H1 (cell line): ENCODE measurements around the gene SHMT2. TPM values are rescaled to one million over a fixed set of nuclear protein-coding genes. Genes with fewer than 3 reads are reported as not detected.

ENCODE experiments used
- CTCF ChIA-PET: fragments of 300-600 bp; sonication (Branson Sonifier 250); formaldehyde crosslinking; loops from one replicate; lab custom pipeline; 2021; ENCODE audit not compliant: partially characterized antibody; lab: Charles Lee
- POLR2A ChIA-PET: fragments of 300-600 bp; sonication (Branson Sonifier 250); formaldehyde crosslinking; loops from one replicate; lab custom pipeline; 2021; ENCODE audit warnings: inconsistent platforms; ENCODE audit not compliant: partially characterized antibody; lab: Charles Lee
- DNase-seq, 2 experiments: peaks; one replicate each; pipeline versions ENCODE4 v3.0.0 to v3.0.0-alpha.2; 2010 to 2022; ENCODE audit warnings: low spot score in 2 of 2, low read depth in 1 of 2, mixed read lengths in 1 of 2
- FAIRE-seq: peaks from 2 replicates; lab custom pipeline; 2011; peaks lifted over from hg19 to GRCh38; lab: Jason Lieb, UNC
- H2AFZ ChIP-seq: 2 replicates; pipeline ENCODE4 v1.8.1; 2012; ENCODE audit warnings: low read length, inconsistent platforms
- H2AK5ac ChIP-seq: 2 replicates; pipeline ENCODE4 v1.6.1; 2013; ENCODE audit warnings: low read depth, low read length
- H2BK120ac ChIP-seq: replicated peaks from 2 replicates; pipeline ENCODE3; 2013; ENCODE audit warnings: low read depth, low read length, inconsistent platforms
- H2BK12ac ChIP-seq: 2 replicates; pipeline ENCODE4 v1.6.1; 2013; ENCODE audit warnings: low read depth, low read length
- H2BK15ac ChIP-seq: 2 replicates; pipeline ENCODE4 v1.6.1; 2013; ENCODE audit warnings: low read length
- H2BK20ac ChIP-seq: 2 replicates; pipeline ENCODE4 v1.6.1; 2013; ENCODE audit warnings: low read length
- H2BK5ac ChIP-seq: 2 replicates; pipeline ENCODE4 v1.6.1; 2013; ENCODE audit warnings: low read depth, low read length
- H3K14ac ChIP-seq: 2 replicates; pipeline ENCODE4 v1.6.1; 2013; ENCODE audit warnings: inconsistent platforms; ENCODE audit not compliant: insufficient read length
- H3K18ac ChIP-seq: 2 replicates; pipeline ENCODE4 v1.6.1; 2013; ENCODE audit warnings: low read length; ENCODE audit errors: extremely low read depth
- H3K23ac ChIP-seq: 2 replicates; pipeline ENCODE4 v1.6.1; 2013; ENCODE audit warnings: inconsistent platforms; ENCODE audit not compliant: insufficient read length
- H3K23me2 ChIP-seq: 2 replicates; pipeline ENCODE4 v1.6.1; 2013; ENCODE audit warnings: low read depth, low read length
- H3K27ac ChIP-seq: 2 replicates; pipeline ENCODE4 v1.6.1; 2011; ENCODE audit warnings: low read depth, low read length, inconsistent platforms
- H3K27me3 ChIP-seq, 4 experiments: replicated peaks in 1 of 4; 1 replicate in 1 of 4; 2 replicates in 3 of 4; pipeline versions ENCODE4 v1.6.1 to v1.8.1; 2011 to 2013; ENCODE audit warnings: low read length in 3 of 4, mild to moderate bottlenecking in 3 of 4, inconsistent platforms in 2 of 4, mixed read lengths in 2 of 4, moderate library complexity in 1 of 4; ENCODE audit not compliant: control insufficient read depth in 3 of 4, insufficient read depth in 3 of 4; ENCODE audit errors: extremely low read depth in 1 of 4
- H3K36me3 ChIP-seq, 4 experiments: 2 replicates each; pipeline versions ENCODE4 v1.6.1 to v1.8.1; 2011 to 2013; ENCODE audit warnings: mild to moderate bottlenecking in 4 of 4, low read length in 3 of 4, moderate library complexity in 2 of 4, control low read depth in 1 of 4, inconsistent platforms in 1 of 4; ENCODE audit not compliant: insufficient read depth in 4 of 4, control insufficient read depth in 2 of 4
- H3K4ac ChIP-seq: replicated peaks from 2 replicates; pipeline ENCODE3; 2013; ENCODE audit warnings: low read length, low read depth, mixed read lengths, inconsistent platforms; ENCODE audit not compliant: insufficient read length
- H3K4me1 ChIP-seq, 4 experiments: replicated peaks in 1 of 4; 1 replicate in 1 of 4; 2 replicates in 3 of 4; pipeline versions ENCODE4 v1.6.1 to v1.8.1; 2011 to 2013; ENCODE audit warnings: low read length in 3 of 4, inconsistent platforms in 2 of 4, mixed read lengths in 1 of 4; ENCODE audit not compliant: insufficient read depth in 4 of 4, control insufficient read depth in 3 of 4
- H3K4me2 ChIP-seq, 2 experiments: 2 replicates each; pipeline versions ENCODE4 v1.6.1 to v1.8.1; 2011 to 2013; ENCODE audit warnings: low read depth in 2 of 2, low read length in 2 of 2, control low read depth in 1 of 2, inconsistent platforms in 1 of 2, mild to moderate bottlenecking in 1 of 2; ENCODE audit not compliant: insufficient read depth in 1 of 2
- H3K4me3 ChIP-seq, 4 experiments: fragments of 200-600, 300-600 bp in 1 of 4; sonication (generic), shearing (Covaris generic), sonication (Bioruptor Twin) in 1 of 4; 2 replicates each; pipeline versions ENCODE4 v1.5.1 to v1.8.1; 2011 to 2016; ENCODE audit warnings: low read length in 4 of 4, low read depth in 3 of 4, control low read depth in 2 of 4, inconsistent platforms in 2 of 4, mild to moderate bottlenecking in 2 of 4, mixed read lengths in 1 of 4, moderate library complexity in 1 of 4; ENCODE audit not compliant: insufficient read depth in 2 of 4; ENCODE audit errors: extremely low read depth in 1 of 4
- H3K56ac ChIP-seq: replicated peaks from 2 replicates; pipeline ENCODE3; 2013; ENCODE audit warnings: low read depth, mild to moderate bottlenecking, mixed read lengths, low read length, inconsistent platforms; ENCODE audit not compliant: insufficient read length
- H3K79me1 ChIP-seq: 2 replicates; pipeline ENCODE4 v1.6.1; 2013; ENCODE audit warnings: low read depth, low read length, control low read depth
- H3K79me2 ChIP-seq, 2 experiments: 2 replicates each; pipeline versions ENCODE4 v1.6.1 to v1.8.1; 2012 to 2013; ENCODE audit warnings: low read length in 2 of 2, mild to moderate bottlenecking in 2 of 2, inconsistent platforms in 1 of 2; ENCODE audit not compliant: insufficient read depth in 2 of 2, control insufficient read depth in 1 of 2
- H3K9ac ChIP-seq, 4 experiments: replicated peaks in 1 of 4; 1 replicate in 1 of 4; 2 replicates in 3 of 4; pipeline versions ENCODE4 v1.6.1 to v1.8.1; 2011 to 2013; ENCODE audit warnings: low read depth in 3 of 4, low read length in 3 of 4, control low read depth in 2 of 4, mild to moderate bottlenecking in 2 of 4, moderate library complexity in 2 of 4, inconsistent platforms in 1 of 4; ENCODE audit errors: extremely low read depth in 1 of 4
- H3K9me3 ChIP-seq, 2 experiments: 2 replicates each; pipeline versions ENCODE4 v1.6.1 to v1.8.1; 2012 to 2013; ENCODE audit warnings: mild to moderate bottlenecking in 2 of 2, moderate library complexity in 2 of 2, control low read depth in 1 of 2, inconsistent platforms in 1 of 2, low read depth in 1 of 2, low read length in 1 of 2, mixed read lengths in 1 of 2; ENCODE audit not compliant: insufficient read depth in 2 of 2
- H4K20me1 ChIP-seq, 2 experiments: replicated peaks in 1 of 2; 2 replicates each; pipeline versions ENCODE3 to v1.8.1; 2011 to 2013; ENCODE audit warnings: inconsistent platforms in 2 of 2, low read length in 2 of 2, mild to moderate bottlenecking in 1 of 2; ENCODE audit not compliant: insufficient read depth in 2 of 2, control insufficient read depth in 1 of 2
- H4K5ac ChIP-seq: 2 replicates; pipeline ENCODE4 v1.6.1; 2013; ENCODE audit warnings: low read length, low read depth, mixed read lengths, inconsistent platforms; ENCODE audit not compliant: insufficient read length
- H4K8ac ChIP-seq: 2 replicates; pipeline ENCODE4 v1.8.0; 2013; ENCODE audit warnings: mild to moderate bottlenecking, moderate library complexity, low read length, inconsistent platforms; ENCODE audit not compliant: insufficient read depth; ENCODE audit errors: extremely low read depth
- H4K91ac ChIP-seq: replicated peaks from 2 replicates; pipeline ENCODE3; 2013; ENCODE audit warnings: low read length, mixed read lengths, inconsistent platforms; ENCODE audit not compliant: insufficient read length
- CEBPB ChIP-seq: IDR thresholded peaks from 2 replicates; pipeline ENCODE4 v1.6.1; 2012; ENCODE audit warnings: low read depth, low read length
- KDM5A ChIP-seq: fragments of 200-600 bp; IDR thresholded peaks from 2 replicates; pipeline ENCODE4 v1.7.1; 2012; ENCODE audit warnings: mild to moderate bottlenecking, low read length, inconsistent platforms, mixed read lengths
- POLR2A ChIP-seq, 2 experiments: IDR thresholded peaks; 1 replicate in 1 of 2; 2 replicates in 1 of 2; pipeline ENCODE4 v1.6.1; 2011; ENCODE audit warnings: low read depth in 2 of 2, low read length in 2 of 2, mild to moderate bottlenecking in 2 of 2; ENCODE audit errors: control extremely low read depth in 1 of 2
- POLR2AphosphoS5 ChIP-seq: IDR thresholded peaks from 2 replicates; pipeline ENCODE4 v1.6.1; 2011; ENCODE audit warnings: low read depth, low read length
- RNF2 ChIP-seq: fragments of 200-900, 300-1000 bp; sonication (generic); IDR thresholded peaks from 2 replicates; pipeline ENCODE4 v1.7.1; 2016; ENCODE audit warnings: borderline replicate concordance, low read depth, mild to moderate bottlenecking, antibody characterized with exemption, low read length; ENCODE audit not compliant: poor library complexity, severe bottlenecking; ENCODE audit errors: missing control alignments
- SIRT6 ChIP-seq: IDR thresholded peaks from one replicate; pipeline ENCODE4 v1.7.1; 2012; ENCODE audit warnings: low read length, inconsistent platforms
- SIX5 ChIP-seq: IDR thresholded peaks from 2 replicates; pipeline ENCODE4 v1.6.1; 2011; ENCODE audit warnings: mild to moderate bottlenecking, low read depth, low read length
- SP4 ChIP-seq: IDR thresholded peaks from 2 replicates; pipeline ENCODE4 v1.6.1; 2012; ENCODE audit warnings: low read length, inconsistent platforms
- TAF7 ChIP-seq: optimal IDR thresholded peaks from 2 replicates; pipeline ENCODE3; 2011; ENCODE audit warnings: low read depth, mild to moderate bottlenecking, inconsistent platforms, low read length, moderate library complexity, borderline replicate concordance
- WGBS, 2 experiments: shearing (Covaris generic) in 1 of 2; methylation state at CpG; one replicate each; pipeline versions ENCODE4 v1.1.6 to v1.1.7; 2013 to 2015; ENCODE audit warnings: low lambda C conversion rate in 2 of 2, mixed read lengths in 2 of 2, inconsistent platforms in 1 of 2, low coverage in 1 of 2, missing lambda C conversion rate in 1 of 2; ENCODE audit not compliant: insufficient replicate concordance in 2 of 2, insufficient coverage in 1 of 2, insufficient read length in 1 of 2; ENCODE audit errors: extremely low coverage in 1 of 2, missing lambda C conversion rate in 1 of 2; 5-methylcytosine and 5-hydroxymethylcytosine counted together
- polyA plus RNA-seq, 7 experiments: library from polyadenylated mRNA; depleted of rRNA in 3 of 7; stranded (reverse) in 5 of 7; unstranded in 2 of 7; fragments of >200 nt in 5 of 7; fragments of 200-250 nt in 2 of 7; gene quantifications; 1 replicate in 5 of 7; 2 replicates in 1 of 7; 4 replicates in 1 of 7; pipeline versions ENCODE4 v1.2.1 to v1.2.3, GENCODE V29; 2011 to 2013; ENCODE audit warnings: missing spikeins in 2 of 7, mixed read lengths in 2 of 7
- total RNA-seq: library from RNA; stranded (reverse); fragmentation: NEBNext Ultra II Directional; extraction: Animal tissue kit (Norgen Biotek cat#: 25700); gene quantifications from 2 replicates; pipeline ENCODE4 v1.2.1, GENCODE V29; 2021
- TF ChIP-seq, protein P1 (sequence below): IDR thresholded peaks from 2 replicates; pipeline ENCODE4 v1.6.1; 2011; ENCODE audit warnings: low read length, improper control_type of control experiment
- TF ChIP-seq, protein P2 (sequence below): IDR thresholded peaks from 2 replicates; pipeline ENCODE4 v1.6.1; 2012; ENCODE audit warnings: inconsistent platforms

SHMT2 gene
- total and polyA plus RNA-seq, 2 of the 8 experiments (the other 6 are each of a cell fraction or from before 2014, with no cell fraction given): 274 to 520 TPM

DNA sequence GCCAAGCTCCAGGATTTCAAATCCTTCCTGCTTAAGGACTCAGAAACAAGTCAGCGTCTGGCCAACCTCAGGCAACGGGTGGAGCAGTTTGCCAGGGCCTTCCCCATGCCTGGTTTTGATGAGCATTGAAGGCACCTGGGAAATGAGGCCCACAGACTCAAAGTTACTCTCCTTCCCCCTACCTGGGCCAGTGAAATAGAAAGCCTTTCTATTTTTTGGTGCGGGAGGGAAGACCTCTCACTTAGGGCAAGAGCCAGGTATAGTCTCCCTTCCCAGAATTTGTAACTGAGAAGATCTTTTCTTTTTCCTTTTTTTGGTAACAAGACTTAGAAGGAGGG, 4.7 kb downstream of the SHMT2 start:
- WGBS, 2 experiments: 96% methylated on average over 3 of the region's 3 CpGs; no CpG with 5 or more reads in 1 of the 2 experiments
- Histone ChIP-seq H3K56ac (no peak overlapping the region), H3K79me1 (peaks cover 11% of the 10 kb centered on the region), H3K23me2 (peaks cover 21% of the 10 kb centered on the region), H3K27ac (no peak overlapping the region), H3K4ac (no peak overlapping the region), H3K9ac (no peak overlapping the region), H4K5ac (no peak overlapping the region), H4K91ac (no peak overlapping the region), H4K20me1 (peaks cover 25 to 38% of the 10 kb centered on the region in 2 experiments), H3K79me2 (peaks cover 6 to 15% of the 10 kb centered on the region in 2 experiments; a peak in 3 of 4 replicates), H2AFZ (no peak overlapping the region), H3K4me2 (no peak overlapping the region), H4K8ac (no peak overlapping the region), H3K9me3 (no peaks in the 10 kb centered on the region), H3K4me3 (no peak overlapping the region), H2BK20ac (no peak overlapping the region), H3K23ac (no peak overlapping the region), H3K27me3 (peaks cover 28 to 45% (median 38%) of the 10 kb centered on the region in 4 experiments), H2BK5ac (no peak overlapping the region), H3K4me1 (peaks cover 6 to 50% (median 30%) of the 10 kb centered on the region in 4 experiments), H3K36me3 (peaks cover 29 to 42% (median 35%) of the 10 kb centered on the region in 4 experiments), H2BK15ac (no peak overlapping the region), H2BK12ac (no peak overlapping the region), H2AK5ac (no peak overlapping the region), H3K18ac (no peak overlapping the region), H2BK120ac (no peak overlapping the region), H3K14ac (no peak overlapping the region)
- DNase-seq (no peak), FAIRE-seq (no peak)
- ChIA-PET CTCF (interaction anchor here (1.1 to 27.9 kb wide), 4 partner anchors 9 to 43 kb away, joined by 4 to 726 read pairs (median 278); partner anchors contain the start of genes NXPH4 and STAC3), POLR2A (interaction anchor here (0.6 to 23.7 kb wide), 9 partner anchors 5 to 238 kb away, joined by 3 to 852 read pairs (median 51); partner anchors contain the start of genes GLI1, NXPH4, SHMT2 and STAC3)
- TF ChIP-seq SIX5 (no peak), TAF7 (no peak), SP4 (no peak), SIRT6 (no peak), POLR2A (IDR thresholded peaks at IDR 0.05; ENCODE audit: control extremely low read depth in 1 of 2, low read depth in 2 of 2, low read length in 2 of 2) (no peak), KDM5A (no peak), RNF2 (no peak), CEBPB (no peak), POLR2AphosphoS5 (no peak)
- TF ChIP-seq, protein P1, sequence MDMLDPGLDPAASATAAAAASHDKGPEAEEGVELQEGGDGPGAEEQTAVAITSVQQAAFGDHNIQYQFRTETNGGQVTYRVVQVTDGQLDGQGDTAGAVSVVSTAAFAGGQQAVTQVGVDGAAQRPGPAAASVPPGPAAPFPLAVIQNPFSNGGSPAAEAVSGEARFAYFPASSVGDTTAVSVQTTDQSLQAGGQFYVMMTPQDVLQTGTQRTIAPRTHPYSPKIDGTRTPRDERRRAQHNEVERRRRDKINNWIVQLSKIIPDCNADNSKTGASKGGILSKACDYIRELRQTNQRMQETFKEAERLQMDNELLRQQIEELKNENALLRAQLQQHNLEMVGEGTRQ: no peak
- TF ChIP-seq, protein P2, sequence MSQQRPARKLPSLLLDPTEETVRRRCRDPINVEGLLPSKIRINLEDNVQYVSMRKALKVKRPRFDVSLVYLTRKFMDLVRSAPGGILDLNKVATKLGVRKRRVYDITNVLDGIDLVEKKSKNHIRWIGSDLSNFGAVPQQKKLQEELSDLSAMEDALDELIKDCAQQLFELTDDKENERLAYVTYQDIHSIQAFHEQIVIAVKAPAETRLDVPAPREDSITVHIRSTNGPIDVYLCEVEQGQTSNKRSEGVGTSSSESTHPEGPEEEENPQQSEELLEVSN: no peak
